Measurements from ENCODE around the gene KCNK4. TPM values are rescaled to one million over a fixed set of nuclear protein-coding genes. Genes with fewer than 3 reads are reported as not detected.

Gene KCNK4
- total and polyA plus RNA-seq, 2 donors (not counting 3 experiments of a cell fraction or from before 2014, with no cell fraction given) = 0.06 to 0.44 TPM

DNA sequence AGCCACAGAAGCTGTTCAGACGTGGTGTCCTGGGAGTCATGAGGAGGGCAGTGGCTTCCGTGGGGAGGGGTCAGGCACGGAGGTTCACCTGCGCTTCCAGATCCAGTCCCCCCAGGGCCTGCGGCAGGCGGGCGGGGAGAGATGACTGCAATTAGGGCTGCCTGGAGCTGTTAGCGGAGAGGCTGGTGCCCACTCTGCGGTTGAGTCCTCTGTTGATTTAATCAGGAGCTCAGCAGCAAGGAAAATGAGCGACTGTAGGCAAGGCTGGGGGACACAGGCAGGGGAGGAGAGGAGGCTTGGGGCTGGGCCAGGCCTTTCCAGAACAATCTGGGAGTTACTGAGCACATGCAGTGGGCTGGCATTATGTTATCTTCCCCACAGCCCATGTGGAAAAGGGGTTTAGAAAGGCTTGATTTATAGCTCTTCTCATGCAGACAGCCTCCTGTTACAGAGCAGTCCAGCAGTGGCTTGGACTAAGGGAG lies 26.7 kb upstream of the KCNK4 start:
- FAIRE-seq = no peak
- peaks cover 46% of the 10 kb centered on the region for H3K4me1 ChIP-seq (ENCODE audit: control insufficient read depth, extremely low read depth, insufficient read depth, low read length)
- H3K36me3 ChIP-seq (ENCODE audit: control insufficient read depth in 2 of 2, extremely low read depth in 1 of 2, insufficient read depth in 2 of 2, low read length in 2 of 2) = peaks cover 10 to 27% of the 10 kb centered on the region in 2 experiments
- no peaks in the 10 kb centered on the region for H3K79me2 ChIP-seq (ENCODE audit: control insufficient read depth, insufficient read depth, low read length)
- intact Hi-C loops (cut with micrococcal nuclease) = no loop called here
- no peak for DNase-seq (ENCODE audit: low read depth, low spot score)
- H2AFZ ChIP-seq (ENCODE audit: low read depth, low read length) = no peak overlapping the region
- ChIA-PET POLR2A (no interaction called here), CTCF (interaction anchor here (0.9 to 2.7 kb wide), 5 partner anchors 13 to 91 kb away, joined by 3 to 24 read pairs (median 5); partner anchors contain the start of genes CATSPERZ and PLCB3)
- H4K20me1 ChIP-seq (replicated peaks; ENCODE audit: control insufficient read depth, extremely low read depth, insufficient read depth, low read length) = no peaks in the 10 kb centered on the region
- no peaks in the 10 kb centered on the region for H3K9me1 ChIP-seq (replicated peaks; ENCODE audit: control insufficient read depth, extremely low read depth, insufficient read depth, low read length)
- H3K9ac ChIP-seq (replicated peaks; ENCODE audit: extremely low read depth, insufficient read depth, low read length) = no peak overlapping the region
- no TSS peak for BruUV-seq (replicated peaks)
- no peak overlapping the region for H3K4me3 ChIP-seq (replicated peaks in 1 of 3; ENCODE audit: insufficient read depth in 1 of 3, low read depth in 1 of 3, low read length in 3 of 3)
- dilution Hi-C loops (cut with MboI; ENCODE audit: extremely low pct_ligation_motif_present, low sequenced_read_pairs) = no loop called here
- H3K27me3 ChIP-seq (ENCODE audit: control insufficient read depth in 2 of 2, insufficient read depth in 2 of 2, low read length in 2 of 2) = no peaks in the 10 kb centered on the region
- no peaks in the 10 kb centered on the region for H3K9me3 ChIP-seq (replicated peaks; ENCODE audit: control insufficient read depth, insufficient read depth, low read length)
- no peak overlapping the region for H3K4me2 ChIP-seq (ENCODE audit: insufficient read depth, low read length)
- no peak overlapping the region for H3K27ac ChIP-seq (ENCODE audit: insufficient read depth, low read depth, low read length)
- no peak for TF ChIP-seq FOS (IDR thresholded peaks at IDR 0.05; ENCODE audit: borderline replicate concordance, insufficient read depth, low read length)
- TF ChIP-seq, protein P1, sequence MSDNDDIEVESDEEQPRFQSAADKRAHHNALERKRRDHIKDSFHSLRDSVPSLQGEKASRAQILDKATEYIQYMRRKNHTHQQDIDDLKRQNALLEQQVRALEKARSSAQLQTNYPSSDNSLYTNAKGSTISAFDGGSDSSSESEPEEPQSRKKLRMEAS (IDR thresholded peaks at IDR 0.05; ENCODE audit: insufficient read depth, insufficient read length) = no peak
- TF ChIP-seq POLR2A (IDR thresholded peaks at IDR 0.05; ENCODE audit: low read depth, low read length) = no peak
- no peak for TF ChIP-seq MYC (IDR thresholded peaks at IDR 0.05; ENCODE audit: low read depth, low read length)
- no peak for TF ChIP-seq POLR2AphosphoS5 (IDR thresholded peaks at IDR 0.05; ENCODE audit: insufficient read depth, low read depth, low read length)
- TF ChIP-seq GATA2 (IDR thresholded peaks at IDR 0.05; ENCODE audit: insufficient read depth, insufficient read length, low read depth, low read length) = no peak
- no peak for TF ChIP-seq JUN (IDR thresholded peaks at IDR 0.05; ENCODE audit: borderline replicate concordance, insufficient read depth, insufficient read length, low read depth)
- no peak for TF ChIP-seq EZH2 (IDR thresholded peaks at IDR 0.05; ENCODE audit: borderline replicate concordance, low read depth, low read length, severe bottlenecking)
- TF ChIP-seq, protein P2, sequence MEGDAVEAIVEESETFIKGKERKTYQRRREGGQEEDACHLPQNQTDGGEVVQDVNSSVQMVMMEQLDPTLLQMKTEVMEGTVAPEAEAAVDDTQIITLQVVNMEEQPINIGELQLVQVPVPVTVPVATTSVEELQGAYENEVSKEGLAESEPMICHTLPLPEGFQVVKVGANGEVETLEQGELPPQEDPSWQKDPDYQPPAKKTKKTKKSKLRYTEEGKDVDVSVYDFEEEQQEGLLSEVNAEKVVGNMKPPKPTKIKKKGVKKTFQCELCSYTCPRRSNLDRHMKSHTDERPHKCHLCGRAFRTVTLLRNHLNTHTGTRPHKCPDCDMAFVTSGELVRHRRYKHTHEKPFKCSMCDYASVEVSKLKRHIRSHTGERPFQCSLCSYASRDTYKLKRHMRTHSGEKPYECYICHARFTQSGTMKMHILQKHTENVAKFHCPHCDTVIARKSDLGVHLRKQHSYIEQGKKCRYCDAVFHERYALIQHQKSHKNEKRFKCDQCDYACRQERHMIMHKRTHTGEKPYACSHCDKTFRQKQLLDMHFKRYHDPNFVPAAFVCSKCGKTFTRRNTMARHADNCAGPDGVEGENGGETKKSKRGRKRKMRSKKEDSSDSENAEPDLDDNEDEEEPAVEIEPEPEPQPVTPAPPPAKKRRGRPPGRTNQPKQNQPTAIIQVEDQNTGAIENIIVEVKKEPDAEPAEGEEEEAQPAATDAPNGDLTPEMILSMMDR (IDR thresholded peaks at IDR 0.05; ENCODE audit: extremely low read depth in 1 of 2, insufficient read depth in 1 of 2, low read depth in 1 of 2, low read length in 2 of 2) = no peak

All from endothelial cell of umbilical vein (primary cell).